Transverse colon (tissue), 4 donors: ENCODE data around the gene PEAK3. TPM values are rescaled to one million over a fixed set of nuclear protein-coding genes. Genes with fewer than 3 reads are reported as not detected.

Experiments
- DNase-seq: peaks from one replicate; pipeline ENCODE4 v3.0.0-alpha.2; 2019
- H3K27ac ChIP-seq, 4 donors: fragments of 200-600 bp; sonication (generic); 2 replicates each; pipeline ENCODE4 v1.5.1; 2016 to 2018; ENCODE audit warnings: inconsistent platforms in 4 of 4
- H3K27me3 ChIP-seq: fragments of 200-600 bp; sonication (generic); 2 replicates; pipeline ENCODE4 v1.5.1; 2017; ENCODE audit warnings: inconsistent platforms
- H3K36me3 ChIP-seq, 4 donors: fragments of 200-600 bp; sonication (generic); 2 replicates each; pipeline ENCODE4 v1.5.1; 2017 to 2019; ENCODE audit warnings: inconsistent platforms in 4 of 4
- H3K4me1 ChIP-seq, 4 donors: fragments of 200-600 bp; sonication (generic); 2 replicates each; pipeline ENCODE4 v1.5.1; 2017 to 2020; ENCODE audit warnings: inconsistent platforms in 4 of 4
- H3K4me3 ChIP-seq, 4 donors: fragments of 200-600 bp; sonication (generic); 1 replicate in 1 of 4; 2 replicates in 3 of 4; pipeline versions ENCODE4 v1.5.1 to v1.6.1; 2017 to 2019; ENCODE audit warnings: inconsistent platforms in 4 of 4
- H3K9me3 ChIP-seq, 2 donors: fragments of 200-600 bp; sonication (generic); 2 replicates each; pipeline ENCODE4 v1.5.1; 2017 to 2019; ENCODE audit warnings: inconsistent platforms in 2 of 2
- CTCF ChIP-seq, 5 experiments: fragments of 200-600 bp in 3 of 5; fragments of 450-650 bp in 2 of 5; sonication (generic) in 3 of 5; IDR thresholded peaks; 1 replicate in 2 of 5; 2 replicates in 3 of 5; pipeline ENCODE4 v1.5.1; 2016 to 2017; ENCODE audit warnings: antibody characterized with exemption in 5 of 5, inconsistent platforms in 3 of 5, mild to moderate bottlenecking in 2 of 5, moderate library complexity in 1 of 5
- EP300 ChIP-seq: sonication (generic); formaldehyde crosslinking; IDR thresholded peaks from one replicate; pipeline ENCODE4 v1.6.1; 2017; ENCODE audit warnings: antibody characterized with exemption, low read depth
- POLR2A ChIP-seq: fragments of 450-650 bp; IDR thresholded peaks from one replicate; pipeline ENCODE4 v1.6.1; 2016; ENCODE audit warnings: antibody characterized with exemption, mild to moderate bottlenecking, moderate library complexity
- POLR2AphosphoS5 ChIP-seq, 3 donors: sonication (generic); formaldehyde crosslinking; IDR thresholded peaks; one replicate each; pipeline ENCODE4 v1.6.1; 2016; ENCODE audit warnings: antibody characterized with exemption in 3 of 3
- WGBS, 2 donors: methylation state at CpG; one replicate each; pipeline ENCODE4 v1.1.5; 2018; ENCODE audit warnings: low coverage in 1 of 2; 5-methylcytosine and 5-hydroxymethylcytosine counted together
- in situ Hi-C, 4 donors: fragments of 200-750 bp; cut with MboI; loops; one replicate each; pipeline versions ENCODE4 v1.15.0 to v1.15.1; 2017; ENCODE audit warnings: low sequenced_read_pairs in 3 of 4, low pct_ligation_motif_present in 1 of 4, low pct_unique_long_range_greater_than_20kb in 1 of 4
- intact Hi-C: fragments of 100-400 bp; cut with DNase I; formaldehyde crosslinking; loops from one replicate; pipeline ENCODE4 v1.15.1; 2023; ENCODE audit warnings: low total_unique reads
- total RNA-seq, 4 donors: library from RNA; depleted of rRNA; stranded (reverse); fragments of >200 nt; gene quantifications; one replicate each; pipeline ENCODE4 v1.1.0, GENCODE V29; 2016

PEAK3 gene
- total RNA-seq, 4 donors from 2014 or later = 0.27 to 1.1 (median 1.1) TPM; not detected in 1

GRCh38 chr19:2242816-2243215 lies 39.2 kb downstream of the PEAK3 start:
- H3K27me3 ChIP-seq = no peaks in the 10 kb centered on the region
- WGBS, 2 donors = 84% methylated on average over 8 of the region's 8 CpGs; no CpG with 5 or more reads in 1 of the 2 donors
- DNase-seq = no peak
- no peaks in the 10 kb centered on the region for H3K9me3 ChIP-seq
- no peak overlapping the region for H3K4me3 ChIP-seq
- no peak for TF ChIP-seq POLR2AphosphoS5 (IDR thresholded peaks at IDR 0.05)
- TF ChIP-seq POLR2A = no peak
- no peak for TF ChIP-seq CTCF (IDR thresholded peaks at IDR 0.05)
- no peak for TF ChIP-seq EP300
- H3K27ac ChIP-seq = peak overlapping the region in 2 of 4 donors; percentile 5 to 44
- intact Hi-C loops = no loop called here
- H3K4me1 ChIP-seq = peaks cover 35 to 58% (median 57%) of the 10 kb centered on the region in 4 donors
- in situ Hi-C loops = no loop called here
- peaks cover 0 to 48% (median 26%) of the 10 kb centered on the region in 4 donors for H3K36me3 ChIP-seq

- in situ Hi-C loops = no loop called here
- intact Hi-C loops = no loop called here
- Histone ChIP-seq H3K36me3 (peaks cover 0 to 41% (median 22%) of the 10 kb centered on the region in 4 donors), H3K27ac (peak overlapping the region in 2 of 4 donors; percentile 5 to 44), H3K27me3 (no peaks in the 10 kb centered on the region), H3K4me3 (no peak overlapping the region), H3K9me3 (no peaks in the 10 kb centered on the region), H3K4me1 (peaks cover 42 to 64% (median 64%) of the 10 kb centered on the region in 4 donors)
- peak; percentile 54 for DNase-seq
- TF ChIP-seq CTCF (IDR thresholded peaks at IDR 0.05) (no peak), EP300 (no peak), POLR2A (no peak), POLR2AphosphoS5 (IDR thresholded peaks at IDR 0.05) (no peak)
- 64 to 80% methylated on average over 1 to 12 of the region's 12 CpGs for WGBS, 2 donors
Observed at GRCh38 chr19:2242092-2242537, 39.9 kb downstream of the PEAK3 start.

- H3K36me3 ChIP-seq = peaks cover 0 to 31% (median 17%) of the 10 kb centered on the region in 4 donors
- H3K4me3 ChIP-seq = peak overlapping the region in 1 of 4 donors; percentile 39
- H3K4me1 ChIP-seq = peaks cover 42 to 66% (median 64%) of the 10 kb centered on the region in 4 donors
- DNase-seq = no peak
- in situ Hi-C loops (no loop called here), intact Hi-C loops (loop anchor here (1.0 kb wide), 1 partner anchor 32 kb away; no protein-coding TSS in a partner anchor)
- no peaks in the 10 kb centered on the region for H3K9me3 ChIP-seq
- H3K27ac ChIP-seq = peak overlapping the region in 3 of 4 donors; percentile 20 to 61 (median 44)
- H3K27me3 ChIP-seq = no peaks in the 10 kb centered on the region
- 78 to 100% methylated on average over 1 to 40 of the region's 41 CpGs for WGBS, 2 donors
- TF ChIP-seq POLR2A (no peak), CTCF (IDR thresholded peaks at IDR 0.05) (no peak), EP300 (no peak), POLR2AphosphoS5 (IDR thresholded peaks at IDR 0.05) (no peak)
Observed at GRCh38 chr19:2240881-2241760, 40.9 kb downstream of the PEAK3 start.
